Hepatocyte (in vitro differentiated cells): Measurements from ENCODE around the gene TWNK. TPM values are rescaled to one million over a fixed set of nuclear protein-coding genes. Genes with fewer than 3 reads are reported as not detected.

Experiments
- DNase-seq: peaks from one replicate; pipeline ENCODE4 v3.0.0-alpha.2; 2016; ENCODE audit warnings: low spot score
- H2AFZ ChIP-seq: fragments of 200-600 bp; sonication (generic); 2 replicates; pipeline ENCODE4 v1.6.0; 2016; ENCODE audit warnings: antibody characterized with exemption, mild to moderate bottlenecking
- H3K27ac ChIP-seq: fragments of 200-600 bp; sonication (generic); 2 replicates; pipeline ENCODE4 v1.5.1; 2016; ENCODE audit warnings: mild to moderate bottlenecking
- H3K27me3 ChIP-seq: fragments of 200-600 bp; sonication (generic); 2 replicates; pipeline ENCODE4 v1.6.1; 2016
- H3K36me3 ChIP-seq: fragments of 200-600 bp; sonication (generic); replicated peaks from 2 replicates; pipeline ENCODE4 v1.5.1; 2016; ENCODE audit warnings: low read depth; ENCODE audit not compliant: insufficient read depth
- H3K4me1 ChIP-seq: fragments of 200-600 bp; sonication (generic); 2 replicates; pipeline ENCODE4 v1.5.1; 2016; ENCODE audit warnings: mild to moderate bottlenecking, moderate library complexity; ENCODE audit not compliant: insufficient read depth
- H3K4me2 ChIP-seq: fragments of 200-600 bp; sonication (generic); 2 replicates; pipeline ENCODE4 v1.6.0; 2016
- H3K4me3 ChIP-seq: fragments of 200-600 bp; sonication (generic); 2 replicates; pipeline ENCODE4 v1.5.1; 2016; ENCODE audit warnings: mild to moderate bottlenecking
- H3K79me2 ChIP-seq: fragments of 200-600 bp; sonication (generic); 2 replicates; pipeline ENCODE4 v1.6.0; 2017; ENCODE audit warnings: mild to moderate bottlenecking
- H3K9me2 ChIP-seq: fragments of 200-600 bp; sonication (generic); replicated peaks from 2 replicates; pipeline ENCODE4 v1.6.0; 2017; ENCODE audit warnings: mild to moderate bottlenecking; ENCODE audit not compliant: insufficient read depth
- H3K9me3 ChIP-seq: fragments of 200-600 bp; sonication (generic); 2 replicates; pipeline ENCODE4 v1.5.1; 2016; ENCODE audit warnings: low read depth, mild to moderate bottlenecking
- H4K20me1 ChIP-seq: fragments of 200-600 bp; sonication (generic); 2 replicates; pipeline ENCODE4 v1.6.0; 2016; ENCODE audit warnings: mild to moderate bottlenecking; ENCODE audit not compliant: insufficient read depth, poor library complexity, severe bottlenecking
- EZH2 ChIP-seq: fragments of 200-600 bp; sonication (generic); IDR thresholded peaks from 2 replicates; pipeline ENCODE4 v1.6.1; 2016; ENCODE audit warnings: antibody characterized with exemption, mild to moderate bottlenecking, borderline replicate concordance
- EZH2phosphoT487 ChIP-seq: fragments of 200-600 bp; sonication (generic); IDR thresholded peaks from one replicate; pipeline ENCODE4 v1.6.1; 2018; ENCODE audit warnings: antibody characterized with exemption, mild to moderate bottlenecking, low read depth, moderate library complexity; ENCODE audit not compliant: unreplicated experiment, severe bottlenecking
- WGBS: methylation state at CpG from one replicate; pipeline ENCODE4 v1.1.6; 2016; ENCODE audit warnings: low lambda C conversion rate; ENCODE audit errors: missing lambda C conversion rate; 5-methylcytosine and 5-hydroxymethylcytosine counted together
- polyA plus RNA-seq: library from polyadenylated mRNA; unstranded; fragments of >200 nt; fragmentation: Nextera tagmentation; extraction: Ambion mirVana; gene quantifications from 2 replicates; pipeline ENCODE4 v1.2.1, GENCODE V29; 2016
- total RNA-seq: library from RNA; depleted of rRNA; stranded (reverse); fragments of >200 nt; gene quantifications from 2 replicates; pipeline ENCODE4 v1.2.3, GENCODE V29; 2014
- TF ChIP-seq, protein P1 (sequence below): fragments of 200-600 bp; sonication (generic); IDR thresholded peaks from 2 replicates; pipeline ENCODE4 v1.5.1; 2016; ENCODE audit warnings: antibody characterized with exemption, mild to moderate bottlenecking; ENCODE audit not compliant: poor library complexity

TWNK gene
- total and polyA plus RNA-seq, 2 experiments from 2014 or later, result 4.0 to 5.0 TPM

DNA sequence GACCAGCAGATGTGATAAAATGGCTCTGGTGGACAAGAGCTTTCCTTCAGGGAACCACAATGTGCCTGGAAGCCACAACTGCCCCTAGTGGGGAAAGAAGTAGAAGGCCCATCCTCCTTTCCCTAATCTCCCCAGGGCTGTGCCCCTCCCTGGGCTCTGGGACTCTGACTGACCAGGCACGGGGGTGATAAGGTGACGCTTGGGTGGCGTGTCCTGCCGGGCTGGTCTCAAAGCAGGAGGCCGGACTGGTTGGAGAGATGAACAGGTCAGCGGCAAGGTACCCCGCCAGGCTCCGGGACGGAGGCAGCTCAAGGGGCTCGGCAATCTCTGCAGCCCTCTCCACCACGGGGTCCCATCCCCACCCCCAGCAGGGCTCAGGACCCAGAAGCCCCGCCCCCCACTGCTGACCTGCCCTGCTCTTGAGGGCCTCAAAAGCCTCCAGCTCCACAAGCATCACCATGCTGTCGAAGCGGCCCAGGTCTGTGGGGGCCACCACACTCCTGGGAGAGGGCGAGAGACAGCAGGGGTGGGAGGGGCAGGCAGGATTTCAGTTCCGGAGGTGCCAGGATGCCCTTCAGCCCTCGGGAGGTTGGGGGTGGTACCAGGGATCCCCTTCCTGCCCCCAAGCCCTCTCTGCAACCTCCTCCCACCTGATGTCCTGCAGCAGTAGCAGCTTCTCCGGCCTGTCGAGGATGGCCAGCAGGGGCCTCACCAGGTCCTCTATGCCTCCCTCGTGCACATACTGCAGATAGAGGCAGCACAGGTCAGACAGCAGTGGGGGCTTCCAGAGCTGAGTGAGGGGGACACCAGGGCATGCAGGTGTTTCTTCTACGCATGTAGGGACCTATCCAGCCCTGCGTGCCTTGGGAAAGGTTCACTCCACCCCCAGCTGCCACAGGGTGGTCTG is 24.4 kb downstream of the TWNK start:
- no peak overlapping the region for H2AFZ ChIP-seq
- peaks cover 6% of the 10 kb centered on the region for H3K4me1 ChIP-seq
- H3K27ac ChIP-seq, result no peak overlapping the region

DNA sequence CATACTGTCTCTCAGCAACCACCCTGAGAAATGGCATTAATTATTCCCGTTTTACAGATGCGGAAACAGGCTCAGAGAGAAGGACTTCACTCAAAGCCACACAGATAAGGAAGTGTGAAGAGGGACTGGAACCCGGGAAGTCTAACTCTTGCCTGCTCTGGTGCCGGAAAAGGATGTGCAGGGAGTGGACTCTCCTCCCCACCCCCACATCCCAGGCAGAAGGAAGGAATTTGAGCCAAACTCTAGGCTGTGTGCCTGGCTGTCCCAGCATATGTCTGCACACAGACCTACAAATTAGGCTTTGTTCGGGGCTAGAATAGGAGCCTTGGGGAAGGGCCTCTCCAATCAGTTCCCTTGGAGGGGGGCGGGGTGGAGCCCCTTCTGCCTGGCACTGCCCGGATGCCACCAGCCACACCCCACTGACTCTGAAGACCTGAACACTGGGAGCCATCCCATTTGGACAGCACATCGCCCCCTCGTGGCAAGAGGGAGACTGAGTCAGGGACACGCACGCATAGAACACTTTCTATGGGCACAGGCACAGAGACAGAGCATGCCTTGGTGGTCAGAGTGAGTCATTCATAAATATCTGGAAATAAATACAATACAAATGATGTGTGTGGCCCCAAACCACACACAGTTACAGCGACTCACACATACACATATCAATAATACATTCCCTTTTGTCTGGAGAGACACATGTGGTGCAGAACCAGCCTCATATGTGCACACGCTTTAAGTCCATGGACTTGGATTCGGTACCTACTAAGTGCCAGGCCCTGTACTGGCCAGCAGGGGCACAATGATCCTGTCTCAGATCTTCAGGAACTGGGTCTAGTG is 25.4 kb downstream of the TWNK start:
- H3K9me3 ChIP-seq, result no peaks in the 10 kb centered on the region
- no peak overlapping the region for H3K27ac ChIP-seq
- H3K4me2 ChIP-seq, result no peak overlapping the region
- peaks cover under 1% of the 10 kb centered on the region for H3K27me3 ChIP-seq
- DNase-seq, result peak; percentile 92
- H3K4me1 ChIP-seq, result peaks cover 6% of the 10 kb centered on the region
- no peak overlapping the region for H3K4me3 ChIP-seq
- no peaks in the 10 kb centered on the region for H3K79me2 ChIP-seq
- no peak overlapping the region for H2AFZ ChIP-seq
- 34% methylated on average over 14 of the region's 14 CpGs for WGBS
- H4K20me1 ChIP-seq, result no peaks in the 10 kb centered on the region
- TF ChIP-seq EZH2, result no peak
- no peak for TF ChIP-seq EZH2phosphoT487
- TF ChIP-seq, protein P1, sequence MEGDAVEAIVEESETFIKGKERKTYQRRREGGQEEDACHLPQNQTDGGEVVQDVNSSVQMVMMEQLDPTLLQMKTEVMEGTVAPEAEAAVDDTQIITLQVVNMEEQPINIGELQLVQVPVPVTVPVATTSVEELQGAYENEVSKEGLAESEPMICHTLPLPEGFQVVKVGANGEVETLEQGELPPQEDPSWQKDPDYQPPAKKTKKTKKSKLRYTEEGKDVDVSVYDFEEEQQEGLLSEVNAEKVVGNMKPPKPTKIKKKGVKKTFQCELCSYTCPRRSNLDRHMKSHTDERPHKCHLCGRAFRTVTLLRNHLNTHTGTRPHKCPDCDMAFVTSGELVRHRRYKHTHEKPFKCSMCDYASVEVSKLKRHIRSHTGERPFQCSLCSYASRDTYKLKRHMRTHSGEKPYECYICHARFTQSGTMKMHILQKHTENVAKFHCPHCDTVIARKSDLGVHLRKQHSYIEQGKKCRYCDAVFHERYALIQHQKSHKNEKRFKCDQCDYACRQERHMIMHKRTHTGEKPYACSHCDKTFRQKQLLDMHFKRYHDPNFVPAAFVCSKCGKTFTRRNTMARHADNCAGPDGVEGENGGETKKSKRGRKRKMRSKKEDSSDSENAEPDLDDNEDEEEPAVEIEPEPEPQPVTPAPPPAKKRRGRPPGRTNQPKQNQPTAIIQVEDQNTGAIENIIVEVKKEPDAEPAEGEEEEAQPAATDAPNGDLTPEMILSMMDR, result peak; percentile 91
- H3K9me2 ChIP-seq, result no peaks in the 10 kb centered on the region
- no peaks in the 10 kb centered on the region for H3K36me3 ChIP-seq

More for the DNA sequence above, 24.4 kb downstream of the TWNK start:
- no peaks in the 10 kb centered on the region for H3K79me2 ChIP-seq
- H3K4me2 ChIP-seq, result no peak overlapping the region
- DNase-seq, result peak; percentile 57
- 66% methylated on average over 21 of the region's 22 CpGs for WGBS
- no peaks in the 10 kb centered on the region for H4K20me1 ChIP-seq
- H3K9me2 ChIP-seq, result no peaks in the 10 kb centered on the region
- TF ChIP-seq, protein P1, result peak; percentile 32
- TF ChIP-seq EZH2, result no peak
- H3K36me3 ChIP-seq, result no peaks in the 10 kb centered on the region
- no peaks in the 10 kb centered on the region for H3K27me3 ChIP-seq
- no peak overlapping the region for H3K4me3 ChIP-seq
- H3K9me3 ChIP-seq, result no peaks in the 10 kb centered on the region

DNA sequence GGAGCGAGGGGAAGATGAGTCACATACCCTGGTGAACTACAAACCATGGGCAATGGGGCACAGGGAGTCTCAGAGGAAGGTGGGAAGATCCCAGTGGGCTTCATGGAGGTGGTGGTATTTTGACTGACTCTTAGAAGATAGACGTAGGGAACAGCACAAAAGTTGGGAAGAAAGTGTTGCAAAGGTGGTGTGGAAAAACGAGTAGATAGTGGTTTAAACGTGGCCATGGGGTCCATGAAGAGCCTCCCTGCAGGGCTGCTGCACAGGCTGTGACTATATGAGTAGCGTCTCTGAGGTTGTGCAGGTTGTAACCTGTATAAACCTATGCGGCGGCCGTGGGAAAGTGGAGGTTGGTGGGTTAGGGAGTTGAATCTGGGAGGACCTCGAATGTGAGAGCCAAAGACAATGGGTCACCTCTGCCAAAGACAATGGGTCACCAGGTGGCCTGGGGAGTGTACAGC is 26.1 kb downstream of the TWNK start:
- H3K4me1 ChIP-seq, result peaks cover 10% of the 10 kb centered on the region
- no peak overlapping the region for H3K27ac ChIP-seq
- peaks cover 4% of the 10 kb centered on the region for H3K27me3 ChIP-seq
- no peaks in the 10 kb centered on the region for H3K79me2 ChIP-seq
- no peaks in the 10 kb centered on the region for H3K9me2 ChIP-seq
- no peak overlapping the region for H3K4me2 ChIP-seq
- no peaks in the 10 kb centered on the region for H3K9me3 ChIP-seq
- TF ChIP-seq EZH2phosphoT487, result no peak
- TF ChIP-seq EZH2, result no peak
- TF ChIP-seq, protein P1, result no peak
- no peak overlapping the region for H3K4me3 ChIP-seq
- no peak overlapping the region for H2AFZ ChIP-seq
- no peaks in the 10 kb centered on the region for H4K20me1 ChIP-seq
- 59% methylated on average over 9 of the region's 9 CpGs for WGBS
- no peak for DNase-seq
- no peaks in the 10 kb centered on the region for H3K36me3 ChIP-seq
